ENCODE results near the gene GSDMA. TPM values are rescaled to one million over a fixed set of nuclear protein-coding genes. Genes with fewer than 3 reads are reported as not detected.
"Not testable (repeated sequence)": the region's sequence is repeated elsewhere in the genome, so short reads cannot be mapped to it uniquely, and the experiment has no call there.

The GSDMA gene
- total RNA-seq, 1 experiment from 2014 or later, result not detected

GRCh38 chr17:40005520-40005919 lies 42.7 kb downstream of the GSDMA start:
- DNase-seq (ENCODE audit: low read depth, low spot score), result no peak
- in situ Hi-C loops (cut with HindIII; ENCODE audit: low pct_unique_long_range_greater_than_20kb, low sequenced_read_pairs), result no loop called here

- DNase-seq (ENCODE audit: low read depth, low spot score); in situ Hi-C loops (cut with HindIII; ENCODE audit: low pct_unique_long_range_greater_than_20kb, low sequenced_read_pairs): not testable (repeated sequence)
Observed at GRCh38 chr17:40010946-40011500, 48.2 kb downstream of the GSDMA start.

- DNase-seq (ENCODE audit: low read depth, low spot score); in situ Hi-C loops (cut with HindIII; ENCODE audit: low pct_unique_long_range_greater_than_20kb, low sequenced_read_pairs): not testable (repeated sequence)
Observed at GRCh38 chr17:40012017-40012647, 49.3 kb downstream of the GSDMA start.

- in situ Hi-C loops (cut with HindIII; ENCODE audit: low pct_unique_long_range_greater_than_20kb, low sequenced_read_pairs), result no loop called here
- DNase-seq (ENCODE audit: low read depth, low spot score), result no peak
Observed at GRCh38 chr17:40014375-40014980, 51.7 kb downstream of the GSDMA start.

GRCh38 chr17:40015005-40015997 lies 52.5 kb downstream of the GSDMA start, which contains the start of gene CSF3:
CSF3 (plus strand) TSS chr17:40015440; CDS start chr17:40015475, 35 bp downstream.
- in situ Hi-C loops (cut with HindIII; ENCODE audit: low pct_unique_long_range_greater_than_20kb, low sequenced_read_pairs), result no loop called here
- no peak for DNase-seq (ENCODE audit: low read depth, low spot score)

- in situ Hi-C loops (cut with HindIII; ENCODE audit: low pct_unique_long_range_greater_than_20kb, low sequenced_read_pairs), result no loop called here
- DNase-seq (ENCODE audit: low read depth, low spot score), result no peak
Observed at GRCh38 chr17:40015998-40016985, 53.5 kb downstream of the GSDMA start.

- DNase-seq (ENCODE audit: low read depth, low spot score), result no peak
- in situ Hi-C loops (cut with HindIII; ENCODE audit: low pct_unique_long_range_greater_than_20kb, low sequenced_read_pairs), result no loop called here
Observed at GRCh38 chr17:40017422-40018080, 54.7 kb downstream of the GSDMA start.

- in situ Hi-C loops (cut with HindIII; ENCODE audit: low pct_unique_long_range_greater_than_20kb, low sequenced_read_pairs), result no loop called here
Observed at GRCh38 chr17:40018211-40019121, 55.7 kb downstream of the GSDMA start.

GRCh38 chr17:40019140-40019991 lies 56.6 kb downstream of the GSDMA start:
- in situ Hi-C loops (cut with HindIII; ENCODE audit: low pct_unique_long_range_greater_than_20kb, low sequenced_read_pairs), result no loop called here
- DNase-seq (ENCODE audit: low read depth, low spot score), result no peak

More at GRCh38 chr17:40018211-40019121, 55.7 kb downstream of the GSDMA start:
- no peak for DNase-seq (ENCODE audit: low read depth, low spot score)

- DNase-seq (ENCODE audit: low read depth, low spot score), result no peak
- in situ Hi-C loops (cut with HindIII; ENCODE audit: low pct_unique_long_range_greater_than_20kb, low sequenced_read_pairs), result no loop called here
Observed at GRCh38 chr17:40020146-40020545, 57.3 kb downstream of the GSDMA start.

GRCh38 chr17:40021451-40021971 lies 58.7 kb downstream of the GSDMA start:
- peak; percentile 55 for DNase-seq (ENCODE audit: low read depth, low spot score)

GRCh38 chr17:40022497-40022896 lies 59.7 kb downstream of the GSDMA start:
- in situ Hi-C loops (cut with HindIII; ENCODE audit: low pct_unique_long_range_greater_than_20kb, low sequenced_read_pairs), result no loop called here

More at GRCh38 chr17:40021451-40021971, 58.7 kb downstream of the GSDMA start:
- in situ Hi-C loops (cut with HindIII; ENCODE audit: low pct_unique_long_range_greater_than_20kb, low sequenced_read_pairs), result no loop called here

GRCh38 chr17:40022961-40023541 lies 60.2 kb downstream of the GSDMA start:
- DNase-seq (ENCODE audit: low read depth, low spot score), result no peak
- in situ Hi-C loops (cut with HindIII; ENCODE audit: low pct_unique_long_range_greater_than_20kb, low sequenced_read_pairs), result no loop called here

More at GRCh38 chr17:40022497-40022896, 59.7 kb downstream of the GSDMA start:
- DNase-seq (ENCODE audit: low read depth, low spot score), result no peak

Measured in SK-MEL-5 (cell line).